HepG2 (cell line): ENCODE results near the gene FAM234B. TPM values are rescaled to one million over a fixed set of nuclear protein-coding genes. Genes with fewer than 3 reads are reported as not detected.
A peak's percentile ranks its signal among the peaks of the same experiment; 100 is the strongest.

Experiments
- ATAC-seq: fragments of 200-7000 bp; cut with Tn5 transposase; 3 replicates; pipeline ENCODE4 v1.9.1; 2020; ENCODE audit warnings: mild to moderate bottlenecking, moderate library complexity
- BruUV-seq: library from RNA; stranded (reverse); fragments of 400-500 nt; replicated peaks from 2 replicates; lab custom pipeline; 2021; lab: Mats Ljungman, UMichigan
- CTCF ChIA-PET: fragments of 300-600 bp; formaldehyde crosslinking; extraction: SDS; loops from one replicate; lab custom pipeline; 2021; ENCODE audit warnings: low total read pairs, inconsistent platforms, low intra/inter-chr PET ratio; lab: Yijun Ruan, JAX
- POLR2A ChIA-PET: fragments of 350-600 bp; sonication (Branson Sonifier 250); formaldehyde crosslinking; loops from one replicate; lab custom pipeline; 2020; ENCODE audit warnings: antibody characterized with exemption, inconsistent platforms; lab: Yijun Ruan, JAX
- DNase-seq: peaks from one replicate; pipeline ENCODE4 v3.0.0-alpha.2; 2015; ENCODE audit warnings: low spot score
- FAIRE-seq: peaks from 3 replicates; lab custom pipeline; 2011; peaks lifted over from hg19 to GRCh38; lab: Jason Lieb, UNC
- H2AFZ ChIP-seq: one replicate; pipeline ENCODE4 v1.6.1; 2011; ENCODE audit warnings: low read length, inconsistent platforms
- H3K27ac ChIP-seq: fragments of 300-600 bp; 3 replicates; pipeline ENCODE4 v1.8.0; 2011; ENCODE audit warnings: mixed run types, mild to moderate bottlenecking, mixed read lengths, low read length, inconsistent platforms; ENCODE audit not compliant: insufficient read depth; ENCODE audit errors: extremely low read length
- H3K27me3 ChIP-seq, 2 experiments: fragments of 200-600 bp in 1 of 2; 2 replicates in 1 of 2; 3 replicates in 1 of 2; pipeline versions ENCODE4 v1.6.0 to v1.8.0; 2011; ENCODE audit warnings: low read length in 2 of 2, mild to moderate bottlenecking in 2 of 2, moderate library complexity in 2 of 2, inconsistent platforms in 1 of 2; ENCODE audit not compliant: insufficient read depth in 2 of 2, control insufficient read depth in 1 of 2
- H3K36me3 ChIP-seq, 2 experiments: fragments of 200-600 bp in 1 of 2; replicated peaks in 1 of 2; 2 replicates in 1 of 2; 3 replicates in 1 of 2; pipeline versions ENCODE4 v1.5.1 to v1.8.0; 2011; ENCODE audit warnings: low read length in 2 of 2, inconsistent platforms in 1 of 2; ENCODE audit not compliant: insufficient read depth in 2 of 2, control insufficient read depth in 1 of 2
- H3K4me1 ChIP-seq: 2 replicates; pipeline ENCODE4 v1.5.1; 2012; ENCODE audit warnings: low read length, inconsistent platforms; ENCODE audit not compliant: insufficient read depth
- H3K4me2 ChIP-seq: 2 replicates; pipeline ENCODE4 v1.6.0; 2011; ENCODE audit warnings: low read depth, low read length, inconsistent platforms
- H3K4me3 ChIP-seq, 3 experiments: fragments of 200-600 bp in 1 of 3; sonication (generic), shearing (Covaris generic) in 1 of 3; replicated peaks in 1 of 3; 2 replicates each; pipeline ENCODE4 v1.5.1; 2011 to 2016; ENCODE audit warnings: low read length in 3 of 3, inconsistent platforms in 2 of 3, low read depth in 2 of 3, mild to moderate bottlenecking in 2 of 3, control low read depth in 1 of 3, mixed read lengths in 1 of 3; ENCODE audit not compliant: insufficient read depth in 1 of 3
- H3K79me2 ChIP-seq: one replicate; pipeline ENCODE4 v1.6.1; 2011; ENCODE audit warnings: low read length, inconsistent platforms; ENCODE audit not compliant: insufficient read depth
- H3K9ac ChIP-seq: 2 replicates; pipeline ENCODE4 v1.6.0; 2011; ENCODE audit warnings: mild to moderate bottlenecking, low read depth, low read length, inconsistent platforms; ENCODE audit not compliant: insufficient read depth
- H3K9me3 ChIP-seq: 2 replicates; pipeline ENCODE4 v1.5.1; 2012; ENCODE audit warnings: mild to moderate bottlenecking, low read length
- H4K20me1 ChIP-seq: 2 replicates; pipeline ENCODE4 v1.6.0; 2011; ENCODE audit warnings: inconsistent platforms, mild to moderate bottlenecking, low read length, moderate library complexity; ENCODE audit not compliant: insufficient read depth
- ASH2L ChIP-seq: fragments of 300-600, 200-600 bp; sonication (generic); IDR thresholded peaks from 2 replicates; pipeline ENCODE4 v1.7.0; 2017; ENCODE audit warnings: low read depth, mild to moderate bottlenecking, moderate library complexity, mixed read lengths, low read length; ENCODE audit not compliant: insufficient read length
- CEBPG ChIP-seq: IDR thresholded peaks from 2 replicates; pipeline ENCODE4 v1.6.1; 2016
- FOSL2 ChIP-seq: sonication (generic); formaldehyde crosslinking; IDR thresholded peaks from 2 replicates; pipeline ENCODE4 v1.4.0; 2020; ENCODE audit warnings: missing genetic modification reagents
- FOXA1 ChIP-seq, 2 experiments: fragments of 450-650 bp in 1 of 2; sonication (generic) in 1 of 2; formaldehyde crosslinking in 1 of 2; IDR thresholded peaks; 2 replicates each; pipeline versions ENCODE4 v1.4.0 to v1.6.1; 2016 to 2020; ENCODE audit warnings: missing genetic modification reagents in 1 of 2
- FOXA3 ChIP-seq: IDR thresholded peaks from 2 replicates; pipeline ENCODE4 v1.6.1; 2016; ENCODE audit warnings: missing genetic modification reagents, missing compliant biosample characterization
- GABPA ChIP-seq, 2 experiments: IDR thresholded peaks; 2 replicates each; pipeline ENCODE4 v1.6.1; 2011 to 2016; ENCODE audit warnings: low read depth in 2 of 2, low read length in 1 of 2, missing biosample characterization in 1 of 2, missing genetic modification characterization in 1 of 2
- JUNB ChIP-seq: sonication (generic); formaldehyde crosslinking; IDR thresholded peaks from 2 replicates; pipeline ENCODE4 v1.8.0; 2022; ENCODE audit warnings: missing genetic modification reagents, mild to moderate bottlenecking, borderline replicate concordance
- JUND ChIP-seq: sonication (generic); formaldehyde crosslinking; IDR thresholded peaks from 2 replicates; pipeline ENCODE4 v1.8.0; 2022; ENCODE audit warnings: mild to moderate bottlenecking, missing genetic modification reagents
- SOX5 ChIP-seq: IDR thresholded peaks from 2 replicates; pipeline ENCODE4 v1.6.1; 2016; ENCODE audit warnings: borderline replicate concordance
- ZBTB10 ChIP-seq: sonication (generic); formaldehyde crosslinking; IDR thresholded peaks from 2 replicates; pipeline ENCODE4 v1.4.0; 2020; ENCODE audit warnings: missing genetic modification reagents, borderline replicate concordance
- ZFP91 ChIP-seq: sonication (generic); formaldehyde crosslinking; IDR thresholded peaks from 2 replicates; pipeline ENCODE4 v1.9.0; 2022; ENCODE audit warnings: missing genetic modification reagents, mild to moderate bottlenecking, borderline replicate concordance
- ZNF501 ChIP-seq: sonication (generic); formaldehyde crosslinking; IDR thresholded peaks from 2 replicates; pipeline ENCODE4 v1.5.1; 2020; ENCODE audit warnings: mild to moderate bottlenecking, moderate library complexity, missing genetic modification reagents
- ZNF563 ChIP-seq: sonication (generic); formaldehyde crosslinking; IDR thresholded peaks from 2 replicates; pipeline ENCODE4 v1.8.0; 2022; ENCODE audit warnings: mild to moderate bottlenecking, moderate library complexity, missing genetic modification reagents
- ZNF790 ChIP-seq: sonication (generic); formaldehyde crosslinking; IDR thresholded peaks from 2 replicates; pipeline ENCODE4 v1.8.0; 2022; ENCODE audit warnings: missing genetic modification reagents, mild to moderate bottlenecking, borderline replicate concordance
- WGBS: methylation state at CpG from one replicate; pipeline ENCODE4 v1.1.6; 2017; ENCODE audit warnings: low lambda C conversion rate; 5-methylcytosine and 5-hydroxymethylcytosine counted together
- in situ Hi-C: cut with HindIII; loops from 2 replicates; pipeline ENCODE4 v1.10.0; 2017; ENCODE audit warnings: low pct_unique_long_range_greater_than_20kb; ENCODE audit not compliant: extremely low pct_ligation_motif_present
- intact Hi-C: fragments of 100-400 bp; cut with micrococcal nuclease; formaldehyde crosslinking; loops from one replicate; pipeline ENCODE4 v1.10.0; 2022; ENCODE audit not compliant: unreplicated experiment
- polyA plus RNA-seq, 8 experiments: library from polyadenylated mRNA; depleted of rRNA in 3 of 8; stranded (reverse) in 7 of 8; unstranded in 1 of 8; fragments of >200 nt; fragmentation: Illumina TruSeq in 4 of 8; extraction: Trizol in 4 of 8; gene quantifications; 2 replicates each; pipeline versions ENCODE4 v1.2.1 to v1.2.3, GENCODE V29; 2011 to 2016; ENCODE audit warnings: low read depth in 4 of 8, missing spikeins in 1 of 8, mixed read lengths in 1 of 8; ENCODE audit not compliant: insufficient read depth in 1 of 8
- total RNA-seq, 5 experiments: library from RNA; depleted of rRNA; stranded (reverse); fragments of >200 nt; fragmentation: Illumina TruSeq; extraction: Trizol; gene quantifications; 2 replicates each; pipeline ENCODE4 v1.2.3, GENCODE V29; 2016; ENCODE audit warnings: low read depth in 1 of 5

The FAM234B gene
- total and polyA plus RNA-seq, 2 of the 13 experiments (the other 11 are each of a cell fraction or from before 2014, with no cell fraction given) = 7.8 to 13.8 TPM

- peak overlapping the region; percentile 63 to 82 (median 69); a peak in 5 of 6 replicates for H3K4me3 ChIP-seq
- peak; percentile 62 for DNase-seq
- no peak overlapping the region for H3K27ac ChIP-seq
- H3K9me3 ChIP-seq = no peaks in the 10 kb centered on the region
- WGBS = 3% methylated on average over 7 of the region's 10 CpGs
- ChIA-PET POLR2A (no interaction called here), CTCF (interaction anchor here (1.7 kb wide), 1 partner anchor 110 kb away, joined by 5 read pairs; no protein-coding TSS in a partner anchor)
- H3K4me1 ChIP-seq = peaks cover 40% of the 10 kb centered on the region
- H3K4me2 ChIP-seq = peak overlapping the region; percentile 81
- in situ Hi-C loops (no loop called here), intact Hi-C loops (loop anchor here (5.0 to 10.0 kb wide), 2 partner anchors 100 to 177 kb away; partner anchors contain the start of gene HEBP1)
- H2AFZ ChIP-seq = no peak overlapping the region
- H3K9ac ChIP-seq = peak overlapping the region; percentile 72
- H3K27me3 ChIP-seq = peaks cover 0 to 37% of the 10 kb centered on the region in 2 experiments; a peak in 3 of 5 replicates
- TF ChIP-seq FOSL2 (CRISPR knock-in tag) = peak; percentile 86
- 0 out of 2 replicates have a peak, but pooled peaks have one; percentile 25 for TF ChIP-seq ZNF563 (CRISPR knock-in tag)
- TF ChIP-seq ASH2L = peak; percentile 9
- TF ChIP-seq JUND (CRISPR knock-in tag) = 0 out of 2 replicates have a peak, but pooled peaks have one; percentile 13
- no peak for TF ChIP-seq ZNF501 (CRISPR knock-in tag)
- no peak for TF ChIP-seq ZNF790 (CRISPR knock-in tag)
- TF ChIP-seq CEBPG (CRISPR knock-in tag) = 0 out of 2 replicates have a peak, but pooled peaks have one; percentile 3
- TF ChIP-seq GABPA (IDR thresholded peaks at IDR 0.05; ENCODE audit: low read depth, low read length) = no peak
- no peak for TF ChIP-seq GABPA (CRISPR knock-in tag; IDR thresholded peaks at IDR 0.05; ENCODE audit: low read depth)
- no peak for TF ChIP-seq ZBTB10
- peak; percentile 50; the same call in 1 of the 2 replicates for TF ChIP-seq FOXA3 (CRISPR knock-in tag)
- TF ChIP-seq FOXA1 (IDR thresholded peaks at IDR 0.05) = no peak
- peak; percentile 75 for TF ChIP-seq FOXA1 (CRISPR knock-in tag; IDR thresholded peaks at IDR 0.05)
- TF ChIP-seq SOX5 (CRISPR knock-in tag) = 0 out of 2 replicates have a peak, but pooled peaks have one; percentile 10
- TF ChIP-seq ZFP91 (CRISPR knock-in tag) = 0 out of 2 replicates have a peak, but pooled peaks have one; percentile 8
- no peak for TF ChIP-seq JUNB
- no TSS peak for BruUV-seq
- no peaks in the 10 kb centered on the region for H4K20me1 ChIP-seq
- H3K79me2 ChIP-seq = no peaks in the 10 kb centered on the region
- no peaks in the 10 kb centered on the region for H3K36me3 ChIP-seq
- peak; percentile 67 for ATAC-seq
- FAIRE-seq = peak; percentile 51
Observed at GRCh38 chr12:13101821-13102375, 57.7 kb downstream of the FAM234B start.
